ENCODE data around the gene IGFBP7.

The IGFBP7 gene

DNA sequence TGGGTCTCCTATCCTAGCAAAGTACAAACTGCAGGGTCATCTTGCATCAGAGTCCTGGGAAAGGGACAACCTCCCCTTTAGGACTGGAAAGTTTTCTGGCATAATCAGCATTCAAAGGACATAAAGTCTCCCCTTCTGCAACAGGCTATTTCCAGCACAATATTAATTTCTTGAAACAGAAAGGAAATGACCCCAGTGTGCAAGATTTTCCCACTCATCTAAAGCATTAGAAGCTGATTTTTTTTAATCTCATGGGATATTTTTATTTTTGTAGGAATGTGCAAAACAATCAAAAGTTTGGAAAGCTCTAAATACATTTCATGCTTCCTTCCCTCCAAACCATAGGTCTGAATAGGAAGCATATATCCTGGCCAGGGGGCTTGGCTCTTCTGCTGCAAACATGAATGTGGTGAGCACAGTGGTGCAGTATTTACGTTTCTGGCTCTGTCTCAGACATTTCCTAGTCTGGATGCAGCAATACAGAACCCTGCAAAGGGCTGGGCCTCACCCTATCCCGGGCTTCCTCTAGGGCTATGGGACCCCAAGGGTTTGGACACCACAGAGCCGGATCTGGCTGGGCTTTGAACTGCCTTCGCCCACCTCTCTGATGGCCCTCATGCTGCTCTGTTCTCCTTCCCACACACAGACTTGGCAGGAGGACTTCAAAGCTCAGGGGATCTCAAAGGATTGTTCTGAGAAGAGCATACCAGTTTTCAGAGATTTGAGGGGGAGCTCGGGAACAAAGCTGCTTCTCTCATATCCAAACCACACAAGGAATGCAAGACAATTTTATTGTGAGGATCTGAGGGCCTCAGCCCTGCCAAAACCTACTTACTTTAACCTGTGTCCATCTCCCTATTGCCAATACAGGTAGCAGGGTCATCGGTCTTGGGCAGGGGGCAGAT lies 66.6 kb downstream of the IGFBP7 start:
- TF ChIP-seq CTCF (conservative IDR thresholded peaks at IDR 0.05; ENCODE audit: low read length), result no peak
- H3K4me3 ChIP-seq (ENCODE audit: low read length), result no peak overlapping the region
- DNase-seq (ENCODE audit: low read depth), result peak; percentile 95

- no peak overlapping the region for H3K4me3 ChIP-seq (ENCODE audit: low read length)
- DNase-seq (ENCODE audit: low read depth), result peak; percentile 54
- TF ChIP-seq CTCF (conservative IDR thresholded peaks at IDR 0.05; ENCODE audit: low read length), result no peak
Measured at GRCh38 chr4:57042711-57043169, 67.4 kb downstream of the IGFBP7 start.

DNA sequence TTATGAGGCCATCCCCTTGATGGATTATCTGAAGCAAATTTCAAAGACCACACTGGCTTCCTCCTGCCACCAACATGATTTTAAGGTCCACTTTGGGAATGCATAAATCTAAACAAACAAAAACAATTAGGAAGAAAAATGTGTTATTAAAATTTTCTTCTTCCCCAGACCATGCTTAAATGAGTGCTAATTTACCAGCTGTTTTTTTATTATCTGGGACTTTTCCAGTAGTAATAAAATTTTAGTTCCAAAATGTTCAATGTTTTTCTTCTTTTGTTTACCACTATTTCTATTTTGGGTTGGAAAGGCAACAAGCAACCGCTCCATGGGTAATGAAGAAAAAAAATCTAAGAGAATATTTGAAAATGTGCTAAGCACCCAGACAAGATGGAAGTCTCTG lies 69.2 kb downstream of the IGFBP7 start:
- TF ChIP-seq CTCF (conservative IDR thresholded peaks at IDR 0.05; ENCODE audit: low read length), result no peak
- no peak overlapping the region for H3K4me3 ChIP-seq (ENCODE audit: low read length)
- no peak for DNase-seq (ENCODE audit: low read depth)

GRCh38 chr4:57040510-57040909 lies 69.7 kb downstream of the IGFBP7 start:
- H3K4me3 ChIP-seq (ENCODE audit: low read length), result no peak overlapping the region
- TF ChIP-seq CTCF (conservative IDR thresholded peaks at IDR 0.05; ENCODE audit: low read length), result no peak

GRCh38 chr4:57039345-57039744 lies 70.8 kb downstream of the IGFBP7 start:
- peak; percentile 50 for DNase-seq (ENCODE audit: low read depth)
- no peak overlapping the region for H3K4me3 ChIP-seq (ENCODE audit: low read length)
- TF ChIP-seq CTCF (conservative IDR thresholded peaks at IDR 0.05; ENCODE audit: low read length), result no peak

More at GRCh38 chr4:57040510-57040909, 69.7 kb downstream of the IGFBP7 start:
- DNase-seq (ENCODE audit: low read depth), result no peak

DNA sequence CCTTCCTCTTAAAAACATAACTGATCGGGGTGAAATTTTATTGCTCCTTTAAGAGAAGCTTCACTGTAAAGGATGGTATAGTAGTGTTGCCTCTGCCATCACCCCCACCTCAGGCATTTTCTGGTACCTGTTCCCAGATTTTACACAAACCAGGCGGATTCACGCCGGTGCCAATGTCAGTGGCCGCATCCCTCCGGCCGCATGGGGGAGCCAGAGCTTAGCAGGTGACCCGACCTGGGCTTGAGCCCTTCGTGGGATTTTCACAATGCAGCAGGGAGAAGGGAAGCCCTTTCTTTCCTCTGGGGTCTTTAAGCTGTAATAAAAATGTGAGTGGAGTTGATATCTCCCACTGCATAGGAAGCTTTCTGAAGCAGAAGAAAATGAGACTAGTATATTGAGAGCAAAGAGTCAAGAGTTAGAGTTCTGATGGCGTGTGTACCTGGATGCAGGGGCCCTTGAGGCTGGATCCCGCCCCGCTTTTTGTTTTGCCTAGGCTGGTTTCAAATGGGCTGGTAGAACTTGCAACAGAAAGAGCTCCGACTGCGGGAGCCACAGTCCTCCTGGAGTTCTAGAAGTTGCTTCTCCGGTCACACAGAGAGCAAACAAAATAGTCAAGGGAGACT lies 72.1 kb downstream of the IGFBP7 start:
- no peak overlapping the region for H3K4me3 ChIP-seq (ENCODE audit: low read length)
- DNase-seq (ENCODE audit: low read depth), result peak; percentile 35

More for the DNA sequence above, 72.1 kb downstream of the IGFBP7 start:
- TF ChIP-seq CTCF (conservative IDR thresholded peaks at IDR 0.05; ENCODE audit: low read length), result peak; percentile 90

All from AG10803 (cell line).